Activated T-helper 17 cell treated with anti-CD3 and anti-CD28 coated beads, Interleukin-2, amount 50 U/mL, for 72 hours (primary cell): ENCODE results near the gene IDUA. TPM values are rescaled to one million over a fixed set of nuclear protein-coding genes. Genes with fewer than 3 reads are reported as not detected.
"Not testable (repeated sequence)": the region's sequence is repeated elsewhere in the genome, so short reads cannot be mapped to it uniquely, and the experiment has no call there.

ENCODE experiments used
- ATAC-seq: fragments of 150-1000 bp; cut with Tn5 transposase; replicated peaks from 2 replicates; pipeline ENCODE4 v1.10.0; 2021; ENCODE audit warnings: mild to moderate bottlenecking, moderate library complexity
- H3K27ac Mint-ChIP-seq: one replicate; pipeline ENCODE4 v1.8.0; 2022; ENCODE audit warnings: mixed read lengths
- H3K27me3 Mint-ChIP-seq: one replicate; pipeline ENCODE4 v1.8.0; 2022; ENCODE audit warnings: mixed read lengths
- H3K36me3 Mint-ChIP-seq: one replicate; pipeline ENCODE4 v1.8.0; 2022; ENCODE audit warnings: low read depth, mild to moderate bottlenecking, mixed read lengths
- H3K4me1 Mint-ChIP-seq: one replicate; pipeline ENCODE4 v1.8.0; 2022; ENCODE audit warnings: mixed read lengths
- H3K4me3 Mint-ChIP-seq: one replicate; pipeline ENCODE4 v1.8.0; 2022; ENCODE audit warnings: mild to moderate bottlenecking, mixed read lengths
- H3K9me3 Mint-ChIP-seq: one replicate; pipeline ENCODE4 v1.8.0; 2022; ENCODE audit warnings: mixed read lengths
- total RNA-seq, 2 donors: library from RNA; stranded (reverse); gene quantifications; one replicate each; pipeline ENCODE4 v1.2.3, GENCODE V29; 2022

IDUA gene
- total RNA-seq, result 10 to 100 TPM; 14.9 to 16.4 TPM

DNA sequence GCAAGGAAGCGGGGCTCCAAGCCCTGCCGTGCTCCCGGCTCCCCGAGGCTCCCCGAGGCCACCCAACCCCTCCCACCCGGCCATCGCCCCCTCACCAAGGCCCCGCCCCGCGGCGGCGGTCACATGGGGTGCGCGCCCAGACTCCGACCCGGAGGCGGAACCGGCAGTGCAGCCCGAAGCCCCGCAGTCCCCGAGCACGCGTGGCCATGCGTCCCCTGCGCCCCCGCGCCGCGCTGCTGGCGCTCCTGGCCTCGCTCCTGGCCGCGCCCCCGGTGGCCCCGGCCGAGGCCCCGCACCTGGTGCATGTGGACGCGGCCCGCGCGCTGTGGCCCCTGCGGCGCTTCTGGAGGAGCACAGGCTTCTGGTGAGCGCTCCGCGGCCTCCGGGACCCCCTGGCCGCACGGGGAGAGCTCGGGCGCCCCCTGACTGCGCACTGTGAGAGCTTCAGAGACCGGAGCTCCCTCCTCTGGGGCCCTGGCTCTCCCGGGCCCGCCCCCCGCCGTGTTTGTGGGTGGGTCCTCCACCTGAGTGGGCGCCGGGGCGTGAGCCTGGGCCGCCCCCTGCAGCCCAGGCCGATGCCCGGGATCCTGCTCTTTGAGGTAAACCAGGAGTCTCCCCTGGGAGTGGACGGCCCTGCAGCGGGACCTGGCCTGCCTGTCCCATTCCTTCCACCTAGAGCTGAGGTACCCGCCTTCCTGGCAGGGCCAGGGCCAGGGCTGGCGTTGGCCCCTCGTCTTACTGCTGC is at the start of gene IDUA:
IDUA (plus strand) TSS at position 166 of the 745 bp plus-strand sequence; CDS start at position 207, 41 bp downstream.
- no peaks in the 10 kb centered on the region for H3K9me3 Mint-ChIP-seq
- H3K27ac Mint-ChIP-seq, result peak within 1 kb of the TSS; percentile 82
- H3K4me1 Mint-ChIP-seq, result no peaks in the 10 kb centered on the region
- ATAC-seq, result peak; percentile 94
- H3K4me3 Mint-ChIP-seq, result peak within 1 kb of the TSS; percentile 86
- no peaks in the 10 kb centered on the region for H3K27me3 Mint-ChIP-seq
- H3K36me3 Mint-ChIP-seq, result no peaks in the 10 kb centered on the region

DNA sequence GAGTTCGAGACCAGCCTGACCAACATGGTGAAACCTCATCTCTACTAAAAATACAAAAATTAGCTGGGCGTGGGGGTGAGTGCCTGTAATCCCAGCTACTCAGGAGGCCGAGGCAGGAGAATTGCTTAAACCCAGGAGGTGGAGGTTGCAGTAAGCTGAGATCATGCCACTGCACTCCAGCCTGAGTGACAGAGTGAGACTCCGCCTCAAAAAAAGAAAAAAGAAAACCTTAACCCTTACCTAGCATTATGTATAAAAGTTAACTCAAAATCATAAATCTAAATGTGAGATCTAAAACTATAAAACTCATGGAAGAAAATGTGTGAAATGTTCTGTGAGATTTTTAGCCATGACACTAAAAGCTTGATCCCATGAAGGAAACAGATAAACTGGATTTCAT is 47.3 kb upstream of the IDUA start:
- not testable (repeated sequence) for H3K4me3 Mint-ChIP-seq, H3K36me3 Mint-ChIP-seq, H3K27me3 Mint-ChIP-seq, H3K4me1 Mint-ChIP-seq, ATAC-seq, H3K9me3 Mint-ChIP-seq, H3K27ac Mint-ChIP-seq

DNA sequence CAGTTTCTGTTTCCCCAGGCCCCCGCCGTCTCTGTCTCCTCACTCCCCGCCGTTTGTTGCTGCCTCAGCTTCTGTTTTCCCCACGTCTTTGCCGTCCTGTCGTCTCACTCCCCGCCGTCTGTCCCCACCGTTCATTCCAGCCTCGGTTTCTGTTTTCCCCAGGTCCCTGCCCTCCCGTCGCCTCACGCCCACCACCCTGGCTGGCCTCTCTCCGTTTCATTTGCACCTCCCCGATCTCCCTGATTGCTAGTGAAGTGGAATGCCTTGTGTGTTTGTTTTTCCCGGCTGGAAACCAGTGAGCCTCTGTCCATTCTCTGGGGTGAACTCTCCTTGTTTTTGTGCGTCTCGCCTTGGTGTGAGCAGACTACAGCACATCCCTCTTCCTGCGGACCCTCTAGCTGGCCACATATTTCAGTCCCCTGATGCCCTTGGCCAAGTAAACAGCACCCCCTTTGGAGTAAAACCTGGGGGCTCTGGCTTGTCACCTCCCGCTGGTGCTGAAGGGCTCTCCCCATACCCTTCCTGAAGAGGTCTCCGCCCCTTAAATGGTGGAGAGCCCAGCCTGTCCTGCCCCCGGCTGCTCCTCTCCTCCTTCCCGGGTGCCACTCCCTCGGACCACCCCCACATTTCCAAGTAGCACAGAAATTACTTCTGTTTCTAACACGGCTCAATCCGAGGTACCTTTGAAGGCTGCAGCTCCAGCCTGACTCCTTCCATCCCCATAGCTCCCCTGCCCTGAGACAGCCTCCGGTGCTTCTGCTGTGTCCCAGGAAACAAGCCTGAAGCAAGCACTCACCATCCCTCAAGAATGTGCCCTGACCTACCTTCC is 41.4 kb upstream of the IDUA start:
- Mint-ChIP-seq H3K27me3 (no peaks in the 10 kb centered on the region), H3K4me3 (no peak overlapping the region), H3K9me3 (no peaks in the 10 kb centered on the region), H3K4me1 (peaks cover 10% of the 10 kb centered on the region), H3K36me3 (no peaks in the 10 kb centered on the region), H3K27ac (no peak overlapping the region)
- ATAC-seq, result no peak

- H3K27ac Mint-ChIP-seq, result no peak overlapping the region
- H3K36me3 Mint-ChIP-seq, result no peaks in the 10 kb centered on the region
- H3K4me3 Mint-ChIP-seq, result no peak overlapping the region
- H3K9me3 Mint-ChIP-seq, result no peaks in the 10 kb centered on the region
- no peaks in the 10 kb centered on the region for H3K27me3 Mint-ChIP-seq
- peaks cover 10% of the 10 kb centered on the region for H3K4me1 Mint-ChIP-seq
- ATAC-seq, result no peak
Observed at GRCh38 chr4:946103-946450, 40.8 kb upstream of the IDUA start.

GRCh38 chr4:946517-947471 is 40.0 kb upstream of the IDUA start:
- Mint-ChIP-seq H3K27ac (no peak overlapping the region), H3K9me3 (no peaks in the 10 kb centered on the region), H3K4me3 (no peak overlapping the region), H3K4me1 (peaks cover 10% of the 10 kb centered on the region), H3K36me3 (no peaks in the 10 kb centered on the region), H3K27me3 (no peaks in the 10 kb centered on the region)
- ATAC-seq, result no peak

- no peak overlapping the region for H3K27ac Mint-ChIP-seq
- H3K27me3 Mint-ChIP-seq, result no peaks in the 10 kb centered on the region
- no peak for ATAC-seq
- no peaks in the 10 kb centered on the region for H3K9me3 Mint-ChIP-seq
- H3K4me1 Mint-ChIP-seq, result peaks cover 10% of the 10 kb centered on the region
- H3K36me3 Mint-ChIP-seq, result no peaks in the 10 kb centered on the region
- no peak overlapping the region for H3K4me3 Mint-ChIP-seq
Observed at GRCh38 chr4:947491-947971, 39.3 kb upstream of the IDUA start.

- no peak for ATAC-seq
- no peaks in the 10 kb centered on the region for H3K36me3 Mint-ChIP-seq
- H3K27me3 Mint-ChIP-seq, result no peaks in the 10 kb centered on the region
- peaks cover 10% of the 10 kb centered on the region for H3K4me1 Mint-ChIP-seq
- no peak overlapping the region for H3K4me3 Mint-ChIP-seq
- H3K27ac Mint-ChIP-seq, result no peak overlapping the region
- no peaks in the 10 kb centered on the region for H3K9me3 Mint-ChIP-seq
Observed at GRCh38 chr4:948101-948935, 38.5 kb upstream of the IDUA start.

DNA sequence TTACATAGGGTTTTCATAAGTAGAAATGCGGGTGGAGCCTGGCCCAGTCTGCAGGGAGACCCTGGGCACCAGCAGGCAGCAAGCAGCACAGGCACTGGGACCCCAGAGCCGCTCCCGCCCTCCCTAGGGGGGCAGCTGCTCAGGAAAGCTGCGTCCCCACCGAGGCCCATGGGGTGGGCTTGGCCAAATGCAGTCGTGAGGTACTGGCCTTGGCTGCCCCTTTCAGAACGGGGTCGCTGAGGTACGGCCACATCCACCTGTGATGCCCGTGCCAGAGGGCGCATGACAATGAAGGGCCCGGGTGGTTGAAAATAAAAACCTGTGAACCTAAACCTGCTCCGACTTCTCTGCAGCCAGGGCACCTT is 37.9 kb upstream of the IDUA start:
- no peaks in the 10 kb centered on the region for H3K27me3 Mint-ChIP-seq
- H3K9me3 Mint-ChIP-seq, result no peaks in the 10 kb centered on the region

DNA sequence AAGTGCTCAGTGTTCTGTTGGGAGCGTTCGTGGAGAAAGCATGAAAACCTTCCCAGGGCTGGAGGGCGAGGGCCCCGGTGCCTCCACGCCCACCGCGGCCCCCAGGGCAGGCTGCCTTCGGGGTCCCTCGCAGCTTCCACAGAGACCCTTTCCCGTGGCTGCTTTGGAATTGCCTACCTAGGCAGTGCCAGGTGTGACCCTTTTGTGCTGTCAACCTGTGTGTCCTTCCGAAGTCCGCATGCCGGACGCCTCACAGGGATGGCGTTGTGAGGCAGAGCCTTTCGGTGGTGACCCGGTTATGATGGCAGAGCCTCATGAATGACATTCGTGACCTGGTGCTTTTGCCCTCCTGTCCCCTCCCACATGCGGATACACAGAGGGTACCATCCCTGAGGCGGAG is 37.2 kb upstream of the IDUA start:
- Mint-ChIP-seq H3K9me3 (no peaks in the 10 kb centered on the region), H3K27me3 (no peaks in the 10 kb centered on the region), H3K4me1 (peaks cover 10% of the 10 kb centered on the region), H3K4me3 (no peak overlapping the region), H3K36me3 (no peaks in the 10 kb centered on the region), H3K27ac (no peak overlapping the region)
- ATAC-seq, result no peak

More for the DNA sequence above, 37.9 kb upstream of the IDUA start:
- Mint-ChIP-seq H3K4me3 (no peak overlapping the region), H3K27ac (no peak overlapping the region), H3K4me1 (peaks cover 10% of the 10 kb centered on the region), H3K36me3 (no peaks in the 10 kb centered on the region)
- no peak for ATAC-seq

GRCh38 chr4:950136-951020 is 36.5 kb upstream of the IDUA start:
- ATAC-seq, result no peak
- H3K27ac Mint-ChIP-seq, result no peak overlapping the region
- H3K4me3 Mint-ChIP-seq, result no peak overlapping the region
- H3K27me3 Mint-ChIP-seq, result no peaks in the 10 kb centered on the region
- H3K4me1 Mint-ChIP-seq, result peaks cover 7% of the 10 kb centered on the region
- no peaks in the 10 kb centered on the region for H3K36me3 Mint-ChIP-seq
- H3K9me3 Mint-ChIP-seq, result no peaks in the 10 kb centered on the region

DNA sequence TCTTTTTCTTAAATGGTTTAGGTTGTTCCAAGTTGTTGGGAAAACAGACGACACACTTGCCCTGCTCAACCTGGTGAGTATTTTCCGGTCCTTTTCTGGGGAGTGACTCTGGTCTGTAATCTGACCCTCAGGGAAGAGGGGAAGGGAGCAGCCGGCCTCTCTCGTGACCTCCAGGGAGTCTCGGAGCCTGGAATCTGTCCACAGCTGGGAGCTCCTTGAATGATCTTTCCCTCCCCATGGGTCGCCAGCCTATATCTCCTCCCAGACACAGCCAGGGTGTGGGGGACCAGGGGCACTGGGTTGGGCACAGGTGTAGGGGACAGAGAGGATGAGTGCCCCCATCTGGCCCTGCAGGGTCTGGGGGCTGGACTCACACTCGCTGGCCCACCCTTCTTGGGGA is 35.7 kb upstream of the IDUA start:
- no peak for ATAC-seq
- H3K27me3 Mint-ChIP-seq, result no peaks in the 10 kb centered on the region
- no peaks in the 10 kb centered on the region for H3K4me1 Mint-ChIP-seq
- no peaks in the 10 kb centered on the region for H3K9me3 Mint-ChIP-seq
- H3K36me3 Mint-ChIP-seq, result no peaks in the 10 kb centered on the region
- no peak overlapping the region for H3K27ac Mint-ChIP-seq
- H3K4me3 Mint-ChIP-seq, result no peak overlapping the region

GRCh38 chr4:951594-952468 is 35.0 kb upstream of the IDUA start:
- no peak for ATAC-seq
- peak overlapping the region; percentile 46 for H3K27ac Mint-ChIP-seq
- no peaks in the 10 kb centered on the region for H3K36me3 Mint-ChIP-seq
- H3K4me3 Mint-ChIP-seq, result no peak overlapping the region
- H3K4me1 Mint-ChIP-seq, result no peaks in the 10 kb centered on the region
- no peaks in the 10 kb centered on the region for H3K27me3 Mint-ChIP-seq
- H3K9me3 Mint-ChIP-seq, result no peaks in the 10 kb centered on the region
